ENCODE results near the gene LRRC2.

Gene LRRC2

GRCh38 chr3:46477756-46478155, 88.3 kb downstream of the LRRC2 start:
- Histone ChIP-seq H3K9me3 (replicated peaks; ENCODE audit: insufficient read depth, low read length) (no peaks in the 10 kb centered on the region), H3K27ac (ENCODE audit: low read length) (no peak overlapping the region), H3K36me3 (replicated peaks; ENCODE audit: insufficient read depth, low read length) (no peaks in the 10 kb centered on the region), H4K20me1 (ENCODE audit: insufficient read depth, low read length) (no peaks in the 10 kb centered on the region), H3K9ac (ENCODE audit: low read length) (no peak overlapping the region), H3K9me2 (replicated peaks; ENCODE audit: insufficient read depth, low read length) (no peaks in the 10 kb centered on the region), H3K4me1 (ENCODE audit: low read length) (no peaks in the 10 kb centered on the region), H2AFZ (ENCODE audit: low read length) (no peak overlapping the region), H3K4me2 (ENCODE audit: low read depth, low read length) (no peak overlapping the region), H3K79me2 (ENCODE audit: low read length) (no peaks in the 10 kb centered on the region), H3K4me3 (ENCODE audit: low read length) (no peak overlapping the region), H3F3A (ENCODE audit: insufficient read depth, low read length) (no peaks in the 10 kb centered on the region), H3K27me3 (replicated peaks; ENCODE audit: insufficient read depth, low read length) (no peaks in the 10 kb centered on the region)
- TF ChIP-seq EZH2 (optimal IDR thresholded peaks at IDR 0.05; ENCODE audit: low read depth, low read length) = no peak
- no peak for TF ChIP-seq CTCF (IDR thresholded peaks at IDR 0.05; ENCODE audit: low read length)
- TF ChIP-seq EZH2phosphoT487 (IDR thresholded peaks at IDR 0.05; ENCODE audit: low read length) = no peak
- no peak for DNase-seq

- no peaks in the 10 kb centered on the region for H3K36me3 ChIP-seq (replicated peaks; ENCODE audit: insufficient read depth, low read length)
- no peak overlapping the region for H2AFZ ChIP-seq (ENCODE audit: low read length)
- H3K9me3 ChIP-seq (replicated peaks; ENCODE audit: insufficient read depth, low read length) = no peaks in the 10 kb centered on the region
- H3K27ac ChIP-seq (ENCODE audit: low read length) = no peak overlapping the region
- no peak overlapping the region for H3K4me3 ChIP-seq (ENCODE audit: low read length)
- H3K9ac ChIP-seq (ENCODE audit: low read length) = no peak overlapping the region
- no peaks in the 10 kb centered on the region for H3K4me1 ChIP-seq (ENCODE audit: low read length)
- H3K4me2 ChIP-seq (ENCODE audit: low read depth, low read length) = no peak overlapping the region
- H3K27me3 ChIP-seq (replicated peaks; ENCODE audit: insufficient read depth, low read length) = no peaks in the 10 kb centered on the region
- DNase-seq = no peak
- H4K20me1 ChIP-seq (ENCODE audit: insufficient read depth, low read length) = no peaks in the 10 kb centered on the region
- no peaks in the 10 kb centered on the region for H3K79me2 ChIP-seq (ENCODE audit: low read length)
- H3K9me2 ChIP-seq (replicated peaks; ENCODE audit: insufficient read depth, low read length) = no peaks in the 10 kb centered on the region
- H3F3A ChIP-seq (ENCODE audit: insufficient read depth, low read length) = no peaks in the 10 kb centered on the region
- TF ChIP-seq EZH2 (optimal IDR thresholded peaks at IDR 0.05; ENCODE audit: low read depth, low read length) (no peak), EZH2phosphoT487 (IDR thresholded peaks at IDR 0.05; ENCODE audit: low read length) (no peak), CTCF (IDR thresholded peaks at IDR 0.05; ENCODE audit: low read length) (no peak)
Observed at GRCh38 chr3:46477145-46477544, 89.0 kb downstream of the LRRC2 start.

GRCh38 chr3:46472736-46473135, 93.4 kb downstream of the LRRC2 start:
- no peak for DNase-seq
- Histone ChIP-seq H3F3A (ENCODE audit: insufficient read depth, low read length) (no peaks in the 10 kb centered on the region), H3K27me3 (replicated peaks; ENCODE audit: insufficient read depth, low read length) (no peaks in the 10 kb centered on the region), H3K4me2 (ENCODE audit: low read depth, low read length) (no peak overlapping the region), H2AFZ (ENCODE audit: low read length) (no peak overlapping the region), H4K20me1 (ENCODE audit: insufficient read depth, low read length) (no peaks in the 10 kb centered on the region), H3K27ac (ENCODE audit: low read length) (no peak overlapping the region), H3K4me1 (ENCODE audit: low read length) (no peaks in the 10 kb centered on the region), H3K79me2 (ENCODE audit: low read length) (no peaks in the 10 kb centered on the region), H3K9ac (ENCODE audit: low read length) (no peak overlapping the region), H3K9me3 (replicated peaks; ENCODE audit: insufficient read depth, low read length) (no peaks in the 10 kb centered on the region), H3K36me3 (replicated peaks; ENCODE audit: insufficient read depth, low read length) (no peaks in the 10 kb centered on the region), H3K4me3 (ENCODE audit: low read length) (no peak overlapping the region), H3K9me2 (replicated peaks; ENCODE audit: insufficient read depth, low read length) (no peaks in the 10 kb centered on the region)
- TF ChIP-seq EZH2 (optimal IDR thresholded peaks at IDR 0.05; ENCODE audit: low read depth, low read length) (no peak), CTCF (IDR thresholded peaks at IDR 0.05; ENCODE audit: low read length) (no peak), EZH2phosphoT487 (IDR thresholded peaks at IDR 0.05; ENCODE audit: low read length) (no peak)
